ENCODE results near the gene CCR5AS.
"Not testable (repeated sequence)": the region's sequence is repeated elsewhere in the genome, so short reads cannot be mapped to it uniquely, and the experiment has no call there.

The CCR5AS gene

GRCh38 chr3:46427916-46428833 is 21.3 kb upstream of the CCR5AS start:
- intact Hi-C loops (cut with micrococcal nuclease), result loop anchor here (1.0 kb wide), 1 partner anchor 490 kb away; no protein-coding TSS in a partner anchor
- peaks cover 1% of the 10 kb centered on the region for H3K36me3 Mint-ChIP-seq (ENCODE audit: low read depth)
- CTCF ChIA-PET, result interaction anchor here (1.4 kb wide), 1 partner anchor 489 kb away, joined by 4 read pairs; no protein-coding TSS in a partner anchor
- DNase-seq (no peak), ATAC-seq (ENCODE audit: low read depth) (no peak)
- no peaks in the 10 kb centered on the region for H3K4me1 Mint-ChIP-seq
- peaks cover 11% of the 10 kb centered on the region for H3K9me3 Mint-ChIP-seq
- H3K27ac Mint-ChIP-seq, result no peak overlapping the region
- no peak overlapping the region for H3K4me3 Mint-ChIP-seq
- H3K27me3 Mint-ChIP-seq, result no peaks in the 10 kb centered on the region
- TF ChIP-seq CTCF (IDR thresholded peaks at IDR 0.05), result no peak
- POLR2A ChIA-PET, result no interaction called here

GRCh38 chr3:46427404-46427803 is 20.5 kb upstream of the CCR5AS start:
- H3K27ac Mint-ChIP-seq; H3K4me1 Mint-ChIP-seq; H3K27me3 Mint-ChIP-seq; H3K36me3 Mint-ChIP-seq (ENCODE audit: low read depth); H3K9me3 Mint-ChIP-seq; ATAC-seq (ENCODE audit: low read depth); H3K4me3 Mint-ChIP-seq; POLR2A ChIA-PET; DNase-seq: not testable (repeated sequence)
- intact Hi-C loops (cut with micrococcal nuclease), result loop anchor here (1.0 kb wide), 1 partner anchor 489 kb away; no protein-coding TSS in a partner anchor
- CTCF ChIA-PET, result interaction anchor here (1.1 to 1.4 kb wide), 2 partner anchors 49 to 489 kb away, joined by 3 to 4 read pairs; no protein-coding TSS in a partner anchor

GRCh38 chr3:46426476-46426875 is 19.6 kb upstream of the CCR5AS start:
- H3K27me3 Mint-ChIP-seq; H3K9me3 Mint-ChIP-seq; intact Hi-C loops (cut with micrococcal nuclease); H3K4me1 Mint-ChIP-seq; DNase-seq; H3K4me3 Mint-ChIP-seq; ATAC-seq (ENCODE audit: low read depth); H3K27ac Mint-ChIP-seq; H3K36me3 Mint-ChIP-seq (ENCODE audit: low read depth); POLR2A ChIA-PET: not testable (repeated sequence)
- CTCF ChIA-PET, result interaction anchor here (1.1 to 1.4 kb wide), 2 partner anchors 48 to 488 kb away, joined by 3 to 4 read pairs; no protein-coding TSS in a partner anchor

GRCh38 chr3:46423588-46423987 is 16.7 kb upstream of the CCR5AS start:
- H3K27ac Mint-ChIP-seq, result no peak overlapping the region
- DNase-seq, result no peak
- no peaks in the 10 kb centered on the region for H3K4me1 Mint-ChIP-seq
- no peak for ATAC-seq (ENCODE audit: low read depth)
- intact Hi-C loops (cut with micrococcal nuclease), result no loop called here
- H3K4me3 Mint-ChIP-seq, result no peak overlapping the region
- H3K27me3 Mint-ChIP-seq, result no peaks in the 10 kb centered on the region
- CTCF ChIA-PET, result no interaction called here
- POLR2A ChIA-PET, result interaction anchor here (0.6 kb wide), 1 partner anchor 217 kb away, joined by 5 read pairs; no protein-coding TSS in a partner anchor
- H3K9me3 Mint-ChIP-seq, result no peaks in the 10 kb centered on the region
- H3K36me3 Mint-ChIP-seq (ENCODE audit: low read depth), result no peaks in the 10 kb centered on the region
- TF ChIP-seq CTCF (IDR thresholded peaks at IDR 0.05), result no peak

- H3K4me3 Mint-ChIP-seq, result no peak overlapping the region
- H3K27me3 Mint-ChIP-seq, result no peaks in the 10 kb centered on the region
- ATAC-seq (ENCODE audit: low read depth) (no peak), DNase-seq (no peak)
- H3K27ac Mint-ChIP-seq, result no peak overlapping the region
- TF ChIP-seq CTCF (IDR thresholded peaks at IDR 0.05), result no peak
- CTCF ChIA-PET, result no interaction called here
- no peaks in the 10 kb centered on the region for H3K4me1 Mint-ChIP-seq
- H3K36me3 Mint-ChIP-seq (ENCODE audit: low read depth), result no peaks in the 10 kb centered on the region
- H3K9me3 Mint-ChIP-seq, result no peaks in the 10 kb centered on the region
- POLR2A ChIA-PET, result no interaction called here
- intact Hi-C loops (cut with micrococcal nuclease), result no loop called here
These were observed 15.8 kb upstream of the CCR5AS start for GRCh38 chr3:46422617-46423016.

GRCh38 chr3:46420931-46421330 is 14.1 kb upstream of the CCR5AS start:
- ChIA-PET POLR2A (no interaction called here), CTCF (interaction anchor here (0.6 kb wide), 1 partner anchor 22 kb away, joined by 5 read pairs; no protein-coding TSS in a partner anchor)
- Mint-ChIP-seq H3K36me3 (ENCODE audit: low read depth) (no peaks in the 10 kb centered on the region), H3K27me3 (no peaks in the 10 kb centered on the region), H3K4me3 (no peak overlapping the region), H3K27ac (no peak overlapping the region), H3K4me1 (peaks cover 2% of the 10 kb centered on the region), H3K9me3 (no peaks in the 10 kb centered on the region)
- DNase-seq, result no peak
- no peak for ATAC-seq (ENCODE audit: low read depth)
- TF ChIP-seq CTCF (IDR thresholded peaks at IDR 0.05), result no peak
- intact Hi-C loops (cut with micrococcal nuclease), result no loop called here
